ELF-1 (cell line): ENCODE results near the gene CCDC33.
A peak's percentile ranks its signal among the peaks of the same experiment; 100 is the strongest.

Experiments used
- DNase-seq: peaks from one replicate; pipeline ENCODE4 v3.0.0-alpha.2; 2016; ENCODE audit warnings: low read depth, low spot score

Gene CCDC33

GRCh38 chr15:74208901-74209559 lies 27.1 kb upstream of the CCDC33 start:
- peak; percentile 63 for DNase-seq

GRCh38 chr15:74209560-74209958 lies 26.6 kb upstream of the CCDC33 start:
- DNase-seq = no peak

- no peak for DNase-seq
Observed at GRCh38 chr15:74209997-74210671, 26.0 kb upstream of the CCDC33 start.

GRCh38 chr15:74210729-74211128 lies 25.4 kb upstream of the CCDC33 start:
- no peak for DNase-seq

GRCh38 chr15:74211656-74212055 lies 24.5 kb upstream of the CCDC33 start:
- no peak for DNase-seq

- DNase-seq = no peak
Observed at GRCh38 chr15:74212494-74212893, 23.6 kb upstream of the CCDC33 start.

GRCh38 chr15:74213858-74214284 lies 22.3 kb upstream of the CCDC33 start:
- peak; percentile 85 for DNase-seq

GRCh38 chr15:74214324-74215021 lies 21.7 kb upstream of the CCDC33 start:
- no peak for DNase-seq

- DNase-seq = no peak
Observed at GRCh38 chr15:74215958-74216357, 20.2 kb upstream of the CCDC33 start.

- DNase-seq = no peak
Observed at GRCh38 chr15:74216949-74217348, 19.2 kb upstream of the CCDC33 start.

- no peak for DNase-seq
Observed at GRCh38 chr15:74217907-74218885, 17.9 kb upstream of the CCDC33 start.

GRCh38 chr15:74220475-74221248 lies 15.5 kb upstream of the CCDC33 start:
- no peak for DNase-seq

- DNase-seq = no peak
Observed at GRCh38 chr15:74221399-74222239, 14.5 kb upstream of the CCDC33 start.

GRCh38 chr15:74222240-74223119 lies 13.6 kb upstream of the CCDC33 start:
- DNase-seq = no peak

GRCh38 chr15:74225928-74226327 lies 10.2 kb upstream of the CCDC33 start:
- no peak for DNase-seq

- no peak for DNase-seq
Observed at GRCh38 chr15:74226761-74227540, 9.2 kb upstream of the CCDC33 start.

GRCh38 chr15:74227968-74228722 lies 8.0 kb upstream of the CCDC33 start:
- DNase-seq = no peak
